Erythroblast (primary cell): ENCODE data around the gene KIF5C.

Source experiments
- GATA1 ChIP-seq: IDR thresholded peaks from 2 replicates; pipeline ENCODE4 v1.6.1; 2011; ENCODE audit warnings: low read depth, mild to moderate bottlenecking, control low read depth, low read length, moderate library complexity
- POLR2A ChIP-seq: IDR thresholded peaks from 2 replicates; pipeline ENCODE4 v1.6.1; 2011; ENCODE audit warnings: mild to moderate bottlenecking, low read length

DNA sequence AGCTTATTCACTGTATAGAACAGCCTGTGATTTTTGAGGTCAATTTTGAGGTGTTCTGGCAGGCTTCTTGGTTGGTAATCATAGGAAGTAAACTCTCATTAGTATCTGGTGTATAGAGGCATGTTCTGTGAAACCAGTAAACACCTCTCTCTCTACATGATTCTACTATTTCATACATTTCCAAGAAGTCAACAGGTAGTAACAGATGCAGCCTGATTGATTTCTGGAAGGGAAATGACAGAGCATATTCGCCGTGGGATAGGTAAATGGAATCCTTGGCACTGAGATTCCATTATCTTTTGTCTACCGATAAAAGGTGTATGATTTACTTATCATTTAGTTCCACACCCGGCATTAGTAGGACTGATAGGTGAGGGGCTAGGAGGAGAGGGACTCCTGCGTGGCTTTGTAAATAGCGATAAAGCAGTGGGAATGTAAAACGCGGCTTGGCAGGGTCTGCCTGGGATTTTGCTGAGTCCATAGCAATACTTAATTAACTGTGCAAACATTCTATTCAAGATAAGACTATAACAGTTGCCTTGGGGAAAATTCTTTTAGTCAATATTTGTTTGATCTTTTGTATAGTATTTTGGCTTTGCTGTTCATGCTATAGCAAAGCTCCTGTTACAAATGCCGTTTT, 195.8 kb downstream of the KIF5C start:
- no peak for TF ChIP-seq POLR2A
- TF ChIP-seq GATA1, result no peak
